ENCODE data around the gene TAF11L3.
"Not testable (repeated sequence)": the region's sequence is repeated elsewhere in the genome, so short reads cannot be mapped to it uniquely, and the experiment has no call there.

TAF11L3 gene

GRCh38 chr5:17518067-17518466 lies at the start of gene TAF11L3:
TAF11L3 (plus strand) TSS chr5:17518367.
- not testable (repeated sequence) for H3K4me3 ChIP-seq (replicated peaks; ENCODE audit: low read depth, low read length); H3K36me3 ChIP-seq (ENCODE audit: control insufficient read depth, insufficient read depth, low read length); H3K27me3 ChIP-seq (replicated peaks; ENCODE audit: control insufficient read depth, insufficient read depth, low read length); DNase-seq (ENCODE audit: extremely low read depth, insufficient read length)

GRCh38 chr5:17470064-17470463 lies 48.1 kb upstream of the TAF11L3 start:
- Histone ChIP-seq H3K36me3 (ENCODE audit: control insufficient read depth, insufficient read depth, low read length) (no peaks in the 10 kb centered on the region), H3K27me3 (replicated peaks; ENCODE audit: control insufficient read depth, insufficient read depth, low read length) (no peaks in the 10 kb centered on the region), H3K4me3 (replicated peaks; ENCODE audit: low read depth, low read length) (no peak overlapping the region)
- TF ChIP-seq CTCF (IDR thresholded peaks at IDR 0.05; ENCODE audit: insufficient read depth, low read length, poor library complexity, severe bottlenecking): no peak
- DNase-seq (ENCODE audit: extremely low read depth, insufficient read length): no peak

DNA sequence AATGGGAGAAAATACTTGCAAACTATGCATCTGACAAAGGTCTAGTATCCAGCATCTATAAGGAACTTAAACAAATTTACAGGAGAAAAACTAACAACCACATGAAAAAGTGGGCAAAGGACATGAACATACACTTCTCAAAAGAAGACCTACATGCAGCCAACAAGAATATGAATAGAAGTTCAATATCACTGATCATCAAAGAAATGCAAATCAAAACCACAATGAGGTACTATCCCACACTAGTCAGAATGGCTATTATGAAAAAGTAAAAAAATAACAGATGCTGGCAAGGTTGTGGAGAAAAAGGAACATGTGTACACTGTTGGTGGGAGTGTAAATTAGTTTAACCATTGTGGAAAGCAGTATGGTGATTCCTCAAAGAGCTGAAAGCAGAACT lies 43.1 kb upstream of the TAF11L3 start:
- not testable (repeated sequence) for H3K27me3 ChIP-seq (replicated peaks; ENCODE audit: control insufficient read depth, insufficient read depth, low read length); H3K4me3 ChIP-seq (replicated peaks; ENCODE audit: low read depth, low read length); H3K36me3 ChIP-seq (ENCODE audit: control insufficient read depth, insufficient read depth, low read length); DNase-seq (ENCODE audit: extremely low read depth, insufficient read length)

GRCh38 chr5:17477043-17477442 lies 41.1 kb upstream of the TAF11L3 start:
- Histone ChIP-seq H3K36me3 (ENCODE audit: control insufficient read depth, insufficient read depth, low read length) (no peaks in the 10 kb centered on the region), H3K4me3 (replicated peaks; ENCODE audit: low read depth, low read length) (no peak overlapping the region), H3K27me3 (replicated peaks; ENCODE audit: control insufficient read depth, insufficient read depth, low read length) (no peaks in the 10 kb centered on the region)
- TF ChIP-seq CTCF (IDR thresholded peaks at IDR 0.05; ENCODE audit: insufficient read depth, low read length, poor library complexity, severe bottlenecking): no peak
- no peak for DNase-seq (ENCODE audit: extremely low read depth, insufficient read length)

- Histone ChIP-seq H3K27me3 (replicated peaks; ENCODE audit: control insufficient read depth, insufficient read depth, low read length) (no peaks in the 10 kb centered on the region), H3K36me3 (ENCODE audit: control insufficient read depth, insufficient read depth, low read length) (no peaks in the 10 kb centered on the region), H3K4me3 (replicated peaks; ENCODE audit: low read depth, low read length) (no peak overlapping the region)
- no peak for TF ChIP-seq CTCF (IDR thresholded peaks at IDR 0.05; ENCODE audit: insufficient read depth, low read length, poor library complexity, severe bottlenecking)
- DNase-seq (ENCODE audit: extremely low read depth, insufficient read length): no peak
Observed at GRCh38 chr5:17477573-17478265, 40.4 kb upstream of the TAF11L3 start.

- Histone ChIP-seq H3K27me3 (replicated peaks; ENCODE audit: control insufficient read depth, insufficient read depth, low read length) (no peaks in the 10 kb centered on the region), H3K36me3 (ENCODE audit: control insufficient read depth, insufficient read depth, low read length) (no peaks in the 10 kb centered on the region), H3K4me3 (replicated peaks; ENCODE audit: low read depth, low read length) (no peak overlapping the region)
- no peak for DNase-seq (ENCODE audit: extremely low read depth, insufficient read length)
- TF ChIP-seq CTCF (IDR thresholded peaks at IDR 0.05; ENCODE audit: insufficient read depth, low read length, poor library complexity, severe bottlenecking): no peak
Observed at GRCh38 chr5:17481378-17481777, 36.8 kb upstream of the TAF11L3 start.

GRCh38 chr5:17482790-17483189 lies 35.4 kb upstream of the TAF11L3 start:
- H3K27me3 ChIP-seq (replicated peaks; ENCODE audit: control insufficient read depth, insufficient read depth, low read length): no peaks in the 10 kb centered on the region
- DNase-seq (ENCODE audit: extremely low read depth, insufficient read length): no peak
- TF ChIP-seq CTCF (IDR thresholded peaks at IDR 0.05; ENCODE audit: insufficient read depth, low read length, poor library complexity, severe bottlenecking): no peak
- no peaks in the 10 kb centered on the region for H3K36me3 ChIP-seq (ENCODE audit: control insufficient read depth, insufficient read depth, low read length)
- H3K4me3 ChIP-seq (replicated peaks; ENCODE audit: low read depth, low read length): no peak overlapping the region

DNA sequence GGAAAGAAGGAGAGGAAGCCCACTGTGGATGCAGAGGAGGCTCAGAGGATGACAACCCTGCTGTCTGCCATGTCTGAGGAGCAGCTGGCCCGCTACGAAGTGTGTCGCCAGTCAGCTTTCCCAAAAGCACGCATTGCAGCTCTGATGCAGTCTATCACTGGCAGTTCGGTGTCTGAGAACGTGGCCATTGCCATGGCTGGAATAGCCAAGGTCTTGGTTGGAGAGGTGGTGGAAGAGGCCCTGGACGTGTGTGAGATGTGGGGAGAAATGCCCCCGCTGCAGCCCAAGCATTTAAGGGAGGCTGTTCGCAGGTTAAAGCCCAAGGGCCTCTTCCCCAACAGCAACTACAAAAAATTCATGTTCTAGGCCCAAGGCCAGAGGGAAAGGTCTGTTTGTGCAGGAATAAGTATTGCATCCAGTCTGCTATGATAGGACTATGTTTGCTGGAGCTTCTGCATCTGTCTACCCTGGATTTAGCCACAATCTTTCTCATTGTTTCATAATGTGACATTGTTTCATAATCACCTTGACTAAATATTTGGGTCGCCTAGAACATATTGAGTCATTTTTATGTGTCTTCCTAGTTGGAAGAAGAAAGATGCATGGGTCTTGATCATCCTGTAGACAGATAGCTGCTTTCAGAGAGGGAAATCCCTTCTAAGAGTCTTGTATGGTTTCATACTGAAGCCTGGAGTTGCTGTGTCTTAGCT lies 31.5 kb upstream of the TAF11L3 start:
- H3K4me3 ChIP-seq (replicated peaks; ENCODE audit: low read depth, low read length); DNase-seq (ENCODE audit: extremely low read depth, insufficient read length); H3K27me3 ChIP-seq (replicated peaks; ENCODE audit: control insufficient read depth, insufficient read depth, low read length); H3K36me3 ChIP-seq (ENCODE audit: control insufficient read depth, insufficient read depth, low read length): not testable (repeated sequence)

Measured in GM06990 (cell line).